Endothelial cell of umbilical vein (primary cell): Measurements from ENCODE around the gene SCNM1. TPM values are rescaled to one million over a fixed set of nuclear protein-coding genes. Genes with fewer than 3 reads are reported as not detected.

Experiments used
- BruUV-seq: library from RNA; stranded (reverse); fragments of 400-500 nt; replicated peaks from 2 replicates; lab custom pipeline; 2021; lab: Mats Ljungman, UMichigan
- CTCF ChIA-PET: fragments of 300-600, 350-600 bp; sonication (Branson Sonifier 250); formaldehyde crosslinking; loops from one replicate; lab custom pipeline; 2021; ENCODE audit warnings: antibody characterized with exemption, inconsistent platforms; lab: Charles Lee
- POLR2A ChIA-PET: fragments of 300-600, 350-600 bp; sonication (Branson Sonifier 250); formaldehyde crosslinking; loops from one replicate; lab custom pipeline; 2021; ENCODE audit warnings: antibody characterized with exemption, inconsistent platforms; lab: Charles Lee
- DNase-seq: peaks from one replicate; pipeline ENCODE4 v3.0.0-alpha.2; 2011; ENCODE audit warnings: low read depth, low spot score
- FAIRE-seq: peaks from 2 replicates; lab custom pipeline; 2011; peaks lifted over from hg19 to GRCh38; lab: Jason Lieb, UNC
- H2AFZ ChIP-seq: 2 replicates; pipeline ENCODE4 v1.6.0; 2012; ENCODE audit warnings: low read depth, low read length, control low read depth, inconsistent platforms
- H3K27ac ChIP-seq: 2 replicates; pipeline ENCODE4 v1.5.1; 2011; ENCODE audit warnings: low read depth, mild to moderate bottlenecking, control low read depth, low read length, moderate library complexity; ENCODE audit not compliant: insufficient read depth
- H3K27me3 ChIP-seq, 2 experiments: 2 replicates each; pipeline versions ENCODE4 v1.6.0 to v1.6.1; 2011; ENCODE audit warnings: low read length in 2 of 2, mixed read lengths in 1 of 2; ENCODE audit not compliant: control insufficient read depth in 2 of 2, insufficient read depth in 2 of 2
- H3K36me3 ChIP-seq, 2 experiments: 2 replicates in 1 of 2; 3 replicates in 1 of 2; pipeline ENCODE4 v1.5.1; 2011; ENCODE audit warnings: low read length in 2 of 2, mild to moderate bottlenecking in 1 of 2, moderate library complexity in 1 of 2; ENCODE audit not compliant: control insufficient read depth in 2 of 2, insufficient read depth in 2 of 2; ENCODE audit errors: extremely low read depth in 1 of 2
- H3K4me1 ChIP-seq: 3 replicates; pipeline ENCODE4 v1.5.1; 2011; ENCODE audit warnings: mild to moderate bottlenecking, low read length; ENCODE audit not compliant: control insufficient read depth, insufficient read depth; ENCODE audit errors: extremely low read depth
- H3K4me2 ChIP-seq: 2 replicates; pipeline ENCODE4 v1.6.1; 2011; ENCODE audit warnings: low read length, control low read depth, mixed read lengths; ENCODE audit not compliant: insufficient read depth
- H3K4me3 ChIP-seq, 3 experiments: fragments of 200-600 bp in 1 of 3; sonication (generic), shearing (Covaris generic) in 1 of 3; replicated peaks in 1 of 3; 2 replicates each; pipeline ENCODE4 v1.5.1; 2011 to 2016; ENCODE audit warnings: control low read depth in 3 of 3, low read length in 3 of 3, mild to moderate bottlenecking in 2 of 3, inconsistent platforms in 1 of 3, low read depth in 1 of 3, moderate library complexity in 1 of 3; ENCODE audit not compliant: insufficient read depth in 1 of 3
- H3K79me2 ChIP-seq: 2 replicates; pipeline ENCODE4 v1.6.0; 2012; ENCODE audit warnings: low read length, inconsistent platforms; ENCODE audit not compliant: control insufficient read depth, insufficient read depth
- H3K9ac ChIP-seq: replicated peaks from 2 replicates; pipeline ENCODE3; 2011; ENCODE audit warnings: low read length, control low read depth; ENCODE audit not compliant: insufficient read depth; ENCODE audit errors: extremely low read depth
- H3K9me1 ChIP-seq: replicated peaks from 3 replicates; pipeline ENCODE4 v1.6.0; 2011; ENCODE audit warnings: mild to moderate bottlenecking, low read length; ENCODE audit not compliant: control insufficient read depth, insufficient read depth; ENCODE audit errors: extremely low read depth
- H3K9me3 ChIP-seq: replicated peaks from 2 replicates; pipeline ENCODE4 v1.5.1; 2012; ENCODE audit warnings: low read length, inconsistent platforms; ENCODE audit not compliant: control insufficient read depth, insufficient read depth
- H4K20me1 ChIP-seq: replicated peaks from 2 replicates; pipeline ENCODE3; 2011; ENCODE audit warnings: mild to moderate bottlenecking, low read length; ENCODE audit not compliant: control insufficient read depth, insufficient read depth; ENCODE audit errors: extremely low read depth
- CTCF ChIP-seq, 2 donors: IDR thresholded peaks; 1 replicate in 1 of 2; 2 replicates in 1 of 2; pipeline ENCODE4 v1.5.1; 2011; ENCODE audit warnings: low read length in 2 of 2, mild to moderate bottlenecking in 2 of 2, moderate library complexity in 2 of 2, control low read depth in 1 of 2, inconsistent platforms in 1 of 2, low read depth in 1 of 2; ENCODE audit not compliant: insufficient read depth in 1 of 2; ENCODE audit errors: extremely low read depth in 1 of 2
- EZH2 ChIP-seq: IDR thresholded peaks from 2 replicates; pipeline ENCODE4 v1.6.1; 2012; ENCODE audit warnings: borderline replicate concordance, low read depth, mild to moderate bottlenecking, moderate library complexity, low read length, inconsistent platforms; ENCODE audit not compliant: severe bottlenecking
- FOS ChIP-seq: IDR thresholded peaks from 2 replicates; pipeline ENCODE4 v1.6.1; 2011; ENCODE audit warnings: mild to moderate bottlenecking, low read length, moderate library complexity, borderline replicate concordance; ENCODE audit not compliant: insufficient read depth
- GATA2 ChIP-seq: IDR thresholded peaks from 2 replicates; pipeline ENCODE4 v1.7.0; 2011; ENCODE audit warnings: low read depth, mild to moderate bottlenecking, moderate library complexity, mixed read lengths, low read length; ENCODE audit not compliant: insufficient read length, insufficient read depth
- JUN ChIP-seq: IDR thresholded peaks from 2 replicates; pipeline ENCODE4 v1.6.1; 2011; ENCODE audit warnings: borderline replicate concordance, low read depth; ENCODE audit not compliant: insufficient read length, insufficient read depth
- MYC ChIP-seq: IDR thresholded peaks from one replicate; pipeline ENCODE4 v1.6.1; 2011; ENCODE audit warnings: mild to moderate bottlenecking, low read depth, low read length
- POLR2A ChIP-seq: IDR thresholded peaks from 2 replicates; pipeline ENCODE4 v1.6.1; 2012; ENCODE audit warnings: low read depth, mild to moderate bottlenecking, control low read depth, low read length
- POLR2AphosphoS5 ChIP-seq: IDR thresholded peaks from 2 replicates; pipeline ENCODE4 v1.6.1; 2012; ENCODE audit warnings: low read depth, mild to moderate bottlenecking, control low read depth, low read length, moderate library complexity; ENCODE audit not compliant: insufficient read depth
- dilution Hi-C: fragments of 300-500 bp; cut with MboI; formaldehyde crosslinking; loops from one replicate; pipeline ENCODE4 v1.15.0; 2019; ENCODE audit warnings: low sequenced_read_pairs; ENCODE audit not compliant: extremely low pct_ligation_motif_present
- intact Hi-C: fragments of 100-400 bp; cut with micrococcal nuclease; formaldehyde crosslinking; loops from one replicate; pipeline ENCODE4 v1.10.0; 2022
- polyA plus RNA-seq, 4 experiments: library from polyadenylated mRNA; depleted of rRNA in 3 of 4; stranded (reverse) in 3 of 4; unstranded in 1 of 4; fragments of >200 nt; gene quantifications; 2 replicates each; pipeline versions ENCODE4 v1.2.1 to v1.2.3, GENCODE V29; 2011 to 2012; ENCODE audit warnings: missing spikeins in 1 of 4
- total RNA-seq: library from RNA; stranded (reverse); gene quantifications from 2 replicates; pipeline ENCODE4 v1.2.3, GENCODE V29; 2021
- TF ChIP-seq, protein P1 (sequence below): IDR thresholded peaks from 2 replicates; pipeline ENCODE4 v1.6.1; 2011; ENCODE audit not compliant: insufficient read depth, insufficient read length

SCNM1 gene
- total and polyA plus RNA-seq, 2 donors (not counting 3 experiments of a cell fraction or from before 2014, with no cell fraction given): 17.3 to 43.1 TPM

GRCh38 chr1:151144474-151145303 lies 21.3 kb upstream of the SCNM1 start:
- Histone ChIP-seq H3K4me2 (peak overlapping the region; percentile 96), H3K27ac (no peak overlapping the region)

DNA sequence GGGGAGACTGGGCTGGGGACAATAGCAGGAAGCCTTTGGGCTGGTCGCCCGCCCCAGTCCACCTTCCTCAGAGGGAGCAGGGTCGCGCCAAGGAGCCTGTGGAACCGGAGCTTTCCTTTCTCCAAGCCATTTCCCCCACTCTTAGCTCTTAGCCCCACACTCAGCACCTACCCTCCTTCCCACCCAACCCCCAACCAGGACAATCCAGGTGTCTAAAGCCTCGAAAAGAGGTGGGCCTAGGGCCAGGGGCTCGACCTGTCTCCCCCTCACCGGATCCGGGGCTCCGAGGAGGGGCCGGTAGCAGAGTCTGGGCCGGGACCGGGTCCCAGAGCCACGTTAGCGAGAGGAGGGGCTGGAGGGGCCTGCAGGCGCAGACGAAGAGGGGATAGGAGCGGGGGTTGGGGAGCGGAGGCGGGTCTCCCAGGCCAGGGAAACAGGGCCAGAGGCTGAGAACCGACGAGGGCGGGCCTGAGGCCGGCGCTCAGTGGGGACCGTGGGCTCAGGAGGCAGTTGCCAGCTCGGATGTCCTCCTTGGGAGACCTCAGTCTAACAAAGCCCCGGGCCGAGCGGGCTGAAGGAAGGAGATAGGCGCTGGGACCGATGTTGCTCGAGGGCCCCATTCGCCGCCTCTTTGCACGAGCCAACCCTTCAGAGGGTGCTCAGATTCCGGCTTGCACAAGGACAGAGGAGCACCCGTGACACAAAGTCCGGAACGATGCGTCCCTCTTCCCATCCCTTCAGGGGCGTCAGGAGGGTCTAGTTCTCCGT lies 20.5 kb upstream of the SCNM1 start:
- peak overlapping the region; percentile 79 for H2AFZ ChIP-seq
- dilution Hi-C loops (no loop called here), intact Hi-C loops (loop anchor here (1.0 to 5.0 kb wide), 5 partner anchors 10 to 168 kb away; partner anchors contain the start of genes GABPB2 and LYSMD1)
- H3K79me2 ChIP-seq: no peaks in the 10 kb centered on the region
- H3K36me3 ChIP-seq: peaks cover 0 to 6% of the 10 kb centered on the region in 2 experiments
- H4K20me1 ChIP-seq: no peaks in the 10 kb centered on the region
- no peaks in the 10 kb centered on the region for H3K27me3 ChIP-seq
- no TSS peak for BruUV-seq
- H3K9ac ChIP-seq: peak overlapping the region; percentile 53
- POLR2A ChIA-PET: interaction anchor here (1.1 kb wide), 1 partner anchor 44 kb away, joined by 3 read pairs; the partner anchor contains the start of gene VPS72
- peaks cover 29% of the 10 kb centered on the region for H3K4me1 ChIP-seq
- no peak overlapping the region for H3K27ac ChIP-seq
- DNase-seq (peak; percentile 40), FAIRE-seq (peak; percentile 12)
- no peaks in the 10 kb centered on the region for H3K9me3 ChIP-seq
- TF ChIP-seq GATA2 (no peak), EZH2 (no peak), CTCF (IDR thresholded peaks at IDR 0.05; ENCODE audit: extremely low read depth in 1 of 2, insufficient read depth in 1 of 2, low read depth in 1 of 2, low read length in 2 of 2) (no peak), POLR2A (no peak), FOS (no peak), MYC (no peak), POLR2AphosphoS5 (no peak), JUN (no peak)
- TF ChIP-seq, protein P1, sequence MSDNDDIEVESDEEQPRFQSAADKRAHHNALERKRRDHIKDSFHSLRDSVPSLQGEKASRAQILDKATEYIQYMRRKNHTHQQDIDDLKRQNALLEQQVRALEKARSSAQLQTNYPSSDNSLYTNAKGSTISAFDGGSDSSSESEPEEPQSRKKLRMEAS: no peak
- peak overlapping the region; percentile 49 to 81 (median 59) for H3K4me3 ChIP-seq
- CTCF ChIA-PET: interaction anchor here (0.6 to 3.2 kb wide), 4 partner anchors 10 to 121 kb away, joined by 3 to 30 read pairs (median 4); no protein-coding TSS in a partner anchor
- H3K9me1 ChIP-seq: no peaks in the 10 kb centered on the region
- peak overlapping the region; percentile 96 for H3K4me2 ChIP-seq

More at GRCh38 chr1:151144474-151145303, 21.3 kb upstream of the SCNM1 start:
- H2AFZ ChIP-seq: no peak overlapping the region
- H3K4me3 ChIP-seq: peak overlapping the region in 2 of 3 experiments; percentile 49 to 81
- no peak overlapping the region for H3K9ac ChIP-seq
- H3K27me3 ChIP-seq: no peaks in the 10 kb centered on the region
- no peaks in the 10 kb centered on the region for H3K79me2 ChIP-seq
- ChIA-PET POLR2A (interaction anchor here (1.1 kb wide), 1 partner anchor 45 kb away, joined by 3 read pairs; the partner anchor contains the start of gene VPS72), CTCF (interaction anchor here (0.6 to 3.2 kb wide), 4 partner anchors 11 to 120 kb away, joined by 3 to 30 read pairs (median 4); no protein-coding TSS in a partner anchor)
- TF ChIP-seq, protein P1: no peak
- TF ChIP-seq FOS: no peak
- TF ChIP-seq POLR2AphosphoS5: no peak
- H4K20me1 ChIP-seq: no peaks in the 10 kb centered on the region
- BruUV-seq: TSS peak; percentile 15
- peaks cover 29% of the 10 kb centered on the region for H3K4me1 ChIP-seq
- dilution Hi-C loops: no loop called here
- H3K9me3 ChIP-seq: no peaks in the 10 kb centered on the region
- no peaks in the 10 kb centered on the region for H3K9me1 ChIP-seq
- intact Hi-C loops: loop anchor here (1.0 to 5.0 kb wide), 2 partner anchors 10 to 167 kb away; no protein-coding TSS in a partner anchor
- DNase-seq (peak; percentile 49), FAIRE-seq (peak; percentile 77)
- peaks cover 0 to 14% of the 10 kb centered on the region in 2 experiments for H3K36me3 ChIP-seq
